AG09309 (cell line): ENCODE results near the gene DET1.
"Not testable (repeated sequence)": the region's sequence is repeated elsewhere in the genome, so short reads cannot be mapped to it uniquely, and the experiment has no call there.

Experiments
- DNase-seq: peaks from one replicate; pipeline ENCODE4 v3.0.0-alpha.2; 2010; ENCODE audit warnings: low read depth
- H3K4me3 ChIP-seq: 2 replicates; pipeline ENCODE4 v1.5.1; 2011; ENCODE audit warnings: mild to moderate bottlenecking, low read depth, low read length, moderate library complexity; ENCODE audit not compliant: control insufficient read depth
- CTCF ChIP-seq: IDR thresholded peaks from 2 replicates; pipeline ENCODE4 v1.5.1; 2011; ENCODE audit warnings: mild to moderate bottlenecking, low read depth, low read length, inconsistent platforms; ENCODE audit not compliant: insufficient read depth, control insufficient read depth; ENCODE audit errors: missing control alignments

Gene DET1

GRCh38 chr15:88477126-88477525 is 69.4 kb downstream of the DET1 start:
- no peak overlapping the region for H3K4me3 ChIP-seq
- no peak for DNase-seq
- TF ChIP-seq CTCF: no peak

- H3K4me3 ChIP-seq: no peak overlapping the region
- no peak for DNase-seq
- peak; percentile 57 for TF ChIP-seq CTCF
Measured at GRCh38 chr15:88476635-88477060, 69.8 kb downstream of the DET1 start.

- not testable (repeated sequence) for H3K4me3 ChIP-seq, DNase-seq
Measured at GRCh38 chr15:88473661-88474293, 72.7 kb downstream of the DET1 start.

GRCh38 chr15:88472225-88472624 is 74.3 kb downstream of the DET1 start:
- no peak for DNase-seq
- TF ChIP-seq CTCF: no peak
- no peak overlapping the region for H3K4me3 ChIP-seq

GRCh38 chr15:88470625-88471372 is 75.7 kb downstream of the DET1 start:
- TF ChIP-seq CTCF: no peak
- no peak for DNase-seq
- H3K4me3 ChIP-seq: no peak overlapping the region

- H3K4me3 ChIP-seq: no peak overlapping the region
- no peak for DNase-seq
- no peak for TF ChIP-seq CTCF
Measured at GRCh38 chr15:88469321-88469720, 77.2 kb downstream of the DET1 start.

GRCh38 chr15:88468721-88469120 is 77.8 kb downstream of the DET1 start:
- H3K4me3 ChIP-seq, DNase-seq: not testable (repeated sequence)
